ENCODE data around the gene KIF16B. TPM values are rescaled to one million over a fixed set of nuclear protein-coding genes. Genes with fewer than 3 reads are reported as not detected.

The KIF16B gene
- total and polyA plus RNA-seq, 2 of the 8 experiments (the other 6 are each of a cell fraction or from before 2014, with no cell fraction given) = 3.0 to 9.2 TPM

DNA sequence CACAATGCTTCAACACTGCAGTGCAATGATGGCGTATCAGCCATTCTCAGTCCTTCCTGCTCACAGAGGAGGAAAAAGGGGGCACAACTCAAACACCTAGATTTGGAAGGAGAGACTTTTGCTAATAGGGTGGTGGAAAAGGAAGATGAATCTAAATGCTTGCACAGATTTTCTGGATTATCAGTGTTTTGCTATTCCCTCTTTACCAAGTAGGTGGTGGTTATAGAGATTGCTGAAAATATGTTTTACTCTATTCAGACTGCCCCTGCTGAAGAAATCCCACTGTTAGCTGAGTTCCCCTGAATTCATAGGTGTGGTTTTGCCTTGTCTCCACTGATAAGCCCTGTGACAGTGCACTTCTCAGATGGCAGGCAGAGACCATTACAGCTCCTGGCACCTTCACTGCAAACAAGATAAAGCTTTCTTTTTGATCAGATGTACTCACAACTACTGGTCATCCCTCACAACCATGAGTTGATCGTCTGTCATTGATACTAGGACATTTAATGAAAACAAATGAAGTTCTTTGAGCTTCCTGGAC lies 311.4 kb downstream of the KIF16B start:
- no peak for DNase-seq (ENCODE audit: low read depth in 1 of 2, low spot score in 2 of 2)
- H3K4me1 ChIP-seq (replicated peaks in 1 of 4; ENCODE audit: control insufficient read depth in 3 of 4, insufficient read depth in 4 of 4, low read length in 3 of 4) = no peaks in the 10 kb centered on the region
- H3K4me3 ChIP-seq (ENCODE audit: extremely low read depth in 1 of 4, insufficient read depth in 2 of 4, low read depth in 3 of 4, low read length in 4 of 4) = no peak overlapping the region
- H3K23me2 ChIP-seq (ENCODE audit: low read depth, low read length) = peaks cover 16% of the 10 kb centered on the region; the same call in 1 of the 2 replicates
- H3K79me1 ChIP-seq (ENCODE audit: low read depth, low read length) = no peaks in the 10 kb centered on the region
- no peak overlapping the region for H3K9ac ChIP-seq (replicated peaks in 1 of 4; ENCODE audit: extremely low read depth in 1 of 4, low read depth in 3 of 4, low read length in 3 of 4)
- no peak overlapping the region for H2BK5ac ChIP-seq (ENCODE audit: low read depth, low read length)
- no peak overlapping the region for H3K14ac ChIP-seq (ENCODE audit: insufficient read length)
- no peak overlapping the region for H2BK12ac ChIP-seq (ENCODE audit: low read depth, low read length)
- H4K5ac ChIP-seq (ENCODE audit: insufficient read length, low read depth, low read length) = no peak overlapping the region
- no peak overlapping the region for H3K23ac ChIP-seq (ENCODE audit: insufficient read length)
- H3K18ac ChIP-seq (ENCODE audit: extremely low read depth, low read length) = no peak overlapping the region
- H3K4ac ChIP-seq (replicated peaks; ENCODE audit: insufficient read length, low read depth, low read length) = no peak overlapping the region
- H2AFZ ChIP-seq (ENCODE audit: low read length) = no peak overlapping the region
- CTCF ChIA-PET (ENCODE audit: partially characterized antibody) = interaction anchor here (0.7 to 1.2 kb wide), 4 partner anchors 11 to 608 kb away, joined by 3 to 4 read pairs (median 4); no protein-coding TSS in a partner anchor
- H4K91ac ChIP-seq (replicated peaks; ENCODE audit: insufficient read length, low read length) = no peak overlapping the region
- WGBS, 2 experiments (ENCODE audit: extremely low coverage in 1 of 2, insufficient coverage in 1 of 2, insufficient read length in 1 of 2, insufficient replicate concordance in 2 of 2, low coverage in 1 of 2, low lambda C conversion rate in 2 of 2, missing lambda C conversion rate in 1 of 2) = 100% methylated on average over 2 of the region's 2 CpGs; no CpG with 5 or more reads in 1 of the 2 experiments
- H3K4me2 ChIP-seq (ENCODE audit: insufficient read depth in 1 of 2, low read depth in 2 of 2, low read length in 2 of 2) = no peak overlapping the region
- no peaks in the 10 kb centered on the region for H3K36me3 ChIP-seq (ENCODE audit: control insufficient read depth in 2 of 4, insufficient read depth in 4 of 4, low read length in 3 of 4)
- no peak overlapping the region for H2AK5ac ChIP-seq (ENCODE audit: low read depth, low read length)
- H3K79me2 ChIP-seq (ENCODE audit: control insufficient read depth in 1 of 2, insufficient read depth in 2 of 2, low read length in 2 of 2) = no peaks in the 10 kb centered on the region
- no peak overlapping the region for H4K8ac ChIP-seq (ENCODE audit: extremely low read depth, insufficient read depth, low read length)
- no peak overlapping the region for H3K27ac ChIP-seq (ENCODE audit: low read depth, low read length)
- H4K20me1 ChIP-seq (replicated peaks in 1 of 2; ENCODE audit: control insufficient read depth in 1 of 2, insufficient read depth in 2 of 2, low read length in 2 of 2) = no peaks in the 10 kb centered on the region
- peaks cover 0 to 9% of the 10 kb centered on the region in 2 experiments; a peak in 3 of 4 replicates for H3K9me3 ChIP-seq (ENCODE audit: insufficient read depth in 2 of 2, low read depth in 1 of 2, low read length in 1 of 2)
- H2BK20ac ChIP-seq (ENCODE audit: low read length) = no peak overlapping the region
- POLR2A ChIA-PET (ENCODE audit: partially characterized antibody) = no interaction called here
- H2BK120ac ChIP-seq (replicated peaks; ENCODE audit: low read depth, low read length) = no peak overlapping the region
- no peak overlapping the region for H2BK15ac ChIP-seq (ENCODE audit: low read length)
- FAIRE-seq = no peak
- H3K27me3 ChIP-seq (replicated peaks in 1 of 4; ENCODE audit: control insufficient read depth in 3 of 4, extremely low read depth in 1 of 4, insufficient read depth in 3 of 4, low read length in 3 of 4) = no peaks in the 10 kb centered on the region
- H3K56ac ChIP-seq (replicated peaks; ENCODE audit: insufficient read length, low read depth, low read length) = no peak overlapping the region
- no peak for TF ChIP-seq EP300 (IDR thresholded peaks at IDR 0.05; ENCODE audit: borderline replicate concordance in 1 of 2, low read depth in 2 of 2, low read length in 2 of 2)
- TF ChIP-seq RBBP5 (IDR thresholded peaks at IDR 0.05; ENCODE audit: borderline replicate concordance, low read depth, low read length) = no peak
- TF ChIP-seq PHF8 (conservative IDR thresholded peaks at IDR 0.05; ENCODE audit: low read depth, low read length) = no peak
- no peak for TF ChIP-seq YY1 (IDR thresholded peaks at IDR 0.05; ENCODE audit: low read depth, low read length)
- no peak for TF ChIP-seq CBX5 (IDR thresholded peaks at IDR 0.05; ENCODE audit: low read depth, low read length)
- TF ChIP-seq RAD21 (IDR thresholded peaks at IDR 0.05 in 1 of 2, conservative IDR thresholded peaks at IDR 0.05 in 1 of 2; ENCODE audit: low read depth in 2 of 2, low read length in 2 of 2) = no peak
- no peak for TF ChIP-seq TAF7 (optimal IDR thresholded peaks at IDR 0.05; ENCODE audit: borderline replicate concordance, low read depth, low read length)
- TF ChIP-seq SIN3A (conservative IDR thresholded peaks at IDR 0.05 in 1 of 2, IDR thresholded peaks at IDR 0.05 in 1 of 2; ENCODE audit: low read depth in 1 of 2, low read length in 2 of 2) = no peak
- no peak for TF ChIP-seq CHD2 (IDR thresholded peaks at IDR 0.05; ENCODE audit: low read length)
- no peak for TF ChIP-seq CHD1 (IDR thresholded peaks at IDR 0.05; ENCODE audit: low read depth, low read length)
- no peak for TF ChIP-seq SAP30 (IDR thresholded peaks at IDR 0.05; ENCODE audit: insufficient read depth, insufficient replicate concordance, low read length)
- no peak for TF ChIP-seq SP1 (IDR thresholded peaks at IDR 0.05; ENCODE audit: low read depth, low read length)

Data from H1 (cell line).